T-helper 2 cell treated with Interferon-gamma antibody and Interleukin-4, amounts not matched to agents 100 ng/mL and 5 ng/mL, for 36 hours (primary cell): ENCODE measurements around the gene PDE4D. TPM values are rescaled to one million over a fixed set of nuclear protein-coding genes. Genes with fewer than 3 reads are reported as not detected.

Experiments used
- intact Hi-C: fragments of 100-400 bp; cut with micrococcal nuclease; formaldehyde crosslinking; loops from one replicate; pipeline ENCODE4 v1.15.1; 2023
- total RNA-seq: library from RNA; stranded (reverse); gene quantifications from 2 replicates; pipeline ENCODE4 v1.2.3, GENCODE V29; 2022

PDE4D gene
- total RNA-seq, 1 donor from 2014 or later: 60.2 TPM

GRCh38 chr5:59036274-59036961, 857.1 kb downstream of the PDE4D start:
- intact Hi-C loops: loop anchor here (5.0 kb wide), 1 partner anchor 1911 kb away; the partner anchor contains the start of genes ERCC8 and NDUFAF2

- intact Hi-C loops: loop anchor here (5.0 kb wide), 1 partner anchor 1912 kb away; the partner anchor contains the start of genes ERCC8 and NDUFAF2
Measured at GRCh38 chr5:59035681-59036080, 857.8 kb downstream of the PDE4D start.

- intact Hi-C loops: loop anchor here (1.0 to 5.0 kb wide), 4 partner anchors 65 to 1913 kb away; partner anchors contain the start of genes ERCC8 and NDUFAF2
Measured at GRCh38 chr5:59034498-59035186, 858.9 kb downstream of the PDE4D start.

- intact Hi-C loops: no loop called here
Measured at GRCh38 chr5:59027145-59027907, 866.2 kb downstream of the PDE4D start.

GRCh38 chr5:59025734-59026133, 867.8 kb downstream of the PDE4D start:
- intact Hi-C loops: no loop called here

- intact Hi-C loops: no loop called here
Measured at GRCh38 chr5:59021837-59022514, 871.5 kb downstream of the PDE4D start.

- intact Hi-C loops: no loop called here
Measured at GRCh38 chr5:59021286-59021673, 872.2 kb downstream of the PDE4D start.

GRCh38 chr5:59020611-59021285, 872.8 kb downstream of the PDE4D start:
- intact Hi-C loops: no loop called here

GRCh38 chr5:59019078-59019477, 874.4 kb downstream of the PDE4D start:
- intact Hi-C loops: no loop called here

- intact Hi-C loops: no loop called here
Measured at GRCh38 chr5:59016925-59017324, 876.6 kb downstream of the PDE4D start.

- intact Hi-C loops: no loop called here
Measured at GRCh38 chr5:59008816-59009473, 884.6 kb downstream of the PDE4D start.

- intact Hi-C loops: loop anchor here (2.0 kb wide), 1 partner anchor 121 kb away; no protein-coding TSS in a partner anchor
Measured at GRCh38 chr5:59007460-59008063, 886.0 kb downstream of the PDE4D start.

- intact Hi-C loops: loop anchor here (2.0 kb wide), 1 partner anchor 119 kb away; no protein-coding TSS in a partner anchor
Measured at GRCh38 chr5:59005934-59006701, 887.4 kb downstream of the PDE4D start.

- intact Hi-C loops: no loop called here
Measured at GRCh38 chr5:59003641-59004040, 889.9 kb downstream of the PDE4D start.

- intact Hi-C loops: no loop called here
Measured at GRCh38 chr5:59003124-59003523, 890.4 kb downstream of the PDE4D start.

- intact Hi-C loops: no loop called here
Measured at GRCh38 chr5:59002162-59002825, 891.2 kb downstream of the PDE4D start.

- intact Hi-C loops: no loop called here
Measured at GRCh38 chr5:59001716-59002115, 891.8 kb downstream of the PDE4D start.

GRCh38 chr5:59001154-59001553, 892.4 kb downstream of the PDE4D start:
- intact Hi-C loops: no loop called here
